ENCODE data around the gene PAK1.
A peak's percentile ranks its signal among the peaks of the same experiment; 100 is the strongest.

The PAK1 gene

DNA sequence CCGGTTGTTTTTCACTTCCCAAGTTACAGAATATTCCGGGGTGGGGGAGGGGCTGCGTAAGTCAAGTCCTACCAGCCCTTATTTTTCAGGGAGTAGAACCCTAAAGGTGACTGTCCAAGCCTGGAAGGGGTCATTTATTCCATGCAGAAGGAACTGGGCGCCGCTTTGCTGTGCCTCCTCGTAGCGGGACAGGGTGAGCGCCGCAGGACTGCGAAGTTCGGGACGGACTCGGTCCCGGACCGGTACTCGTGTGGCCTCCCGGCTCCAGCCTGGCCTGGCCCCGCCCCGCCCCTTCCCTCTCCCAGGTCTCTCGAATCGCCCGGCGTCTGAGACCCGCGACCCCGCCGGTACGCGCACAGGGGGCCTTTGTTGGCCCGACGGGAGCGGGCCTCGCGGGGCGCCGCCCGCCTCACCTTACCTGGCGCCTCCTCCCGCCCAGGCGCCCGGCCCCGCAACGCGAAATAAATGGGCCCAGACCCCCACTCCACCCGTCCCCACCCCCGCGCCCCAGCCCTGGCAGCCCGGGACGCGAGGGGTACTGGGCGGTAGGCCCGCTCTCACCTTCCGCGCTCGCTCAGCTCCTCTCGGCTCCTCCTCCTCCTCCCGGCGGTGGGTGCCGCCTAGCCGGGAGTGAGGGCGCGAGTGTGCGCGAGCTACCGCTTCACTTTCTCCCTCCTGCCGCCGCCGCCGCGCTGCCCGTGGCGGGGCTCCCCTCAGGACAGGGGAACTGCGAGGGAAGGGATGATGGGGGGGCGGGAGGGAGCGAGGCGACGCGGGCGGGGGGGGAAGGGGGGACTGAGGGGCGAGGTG lies 698 bp downstream of the PAK1 start:
- DNase-seq, result peak in 1 of 2 experiments; percentile 32

DNA sequence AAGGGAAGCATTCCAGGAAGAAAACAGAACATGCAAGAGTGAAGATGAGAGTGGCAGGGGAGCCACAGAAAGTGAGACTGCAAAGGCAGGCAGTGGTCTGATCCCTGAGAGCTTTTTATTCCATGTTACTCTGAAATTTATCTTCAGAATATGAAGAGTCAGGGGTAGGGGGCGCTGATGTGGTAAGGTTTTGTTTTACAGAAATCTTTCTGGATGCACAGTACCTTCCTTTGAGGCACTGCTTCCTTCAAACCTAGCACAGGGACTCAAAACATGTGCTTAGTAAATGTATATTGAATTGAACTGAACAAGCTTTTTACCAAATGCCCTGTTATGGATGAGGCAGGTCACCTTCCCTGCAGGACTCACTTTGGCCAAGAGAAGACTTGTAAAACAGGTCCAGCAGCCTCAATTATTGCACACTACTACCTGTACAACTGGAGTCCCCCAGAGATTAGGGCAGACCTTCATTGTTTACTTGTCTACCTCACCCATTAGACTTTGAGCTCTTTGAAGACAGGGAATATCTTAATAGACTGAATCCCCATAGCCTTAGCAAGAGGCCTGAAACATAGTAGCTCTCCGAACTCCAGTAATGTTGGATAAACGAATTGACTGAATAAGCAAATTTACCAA lies 2.2 kb downstream of the PAK1 start:
- DNase-seq, result no peak

DNA sequence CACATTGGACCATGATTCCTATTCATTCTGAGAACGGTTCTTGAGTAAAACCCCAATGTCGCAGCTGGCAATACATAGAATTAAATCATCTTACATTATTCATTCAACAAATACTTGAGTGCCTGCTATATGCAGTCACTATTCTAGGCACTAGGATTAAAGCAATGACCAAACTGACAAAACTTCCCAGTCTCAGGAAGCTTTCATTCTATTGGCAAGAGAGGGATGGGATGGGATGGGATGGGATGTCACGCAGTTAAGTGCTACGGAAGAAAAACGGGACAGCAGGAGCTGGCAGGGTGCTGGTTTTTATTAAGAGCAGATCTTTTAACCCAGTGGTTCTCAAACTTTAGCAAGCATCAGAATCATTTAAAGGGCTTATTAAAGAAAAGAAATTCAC lies 2.9 kb downstream of the PAK1 start:
- no peak for DNase-seq

DNA sequence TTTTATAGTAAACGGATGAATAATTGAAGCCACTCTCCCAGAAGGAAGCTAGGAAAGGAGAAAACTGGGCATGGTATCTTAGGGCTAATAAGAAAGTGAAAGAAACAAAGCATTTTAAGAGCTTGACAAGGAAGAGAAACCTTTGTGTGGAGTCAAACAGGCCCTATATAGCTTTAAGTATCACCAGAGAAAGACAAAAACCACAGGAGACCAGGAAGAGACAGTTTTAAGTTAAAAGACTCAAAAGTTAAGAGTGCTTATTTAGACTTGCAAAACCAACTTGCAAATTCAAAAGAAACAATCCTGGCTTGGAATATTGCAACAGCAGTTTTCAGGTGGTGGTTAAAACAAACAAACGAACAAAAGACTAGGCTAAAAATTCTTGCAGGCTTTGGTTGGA lies 3.4 kb downstream of the PAK1 start:
- DNase-seq, result no peak

DNA sequence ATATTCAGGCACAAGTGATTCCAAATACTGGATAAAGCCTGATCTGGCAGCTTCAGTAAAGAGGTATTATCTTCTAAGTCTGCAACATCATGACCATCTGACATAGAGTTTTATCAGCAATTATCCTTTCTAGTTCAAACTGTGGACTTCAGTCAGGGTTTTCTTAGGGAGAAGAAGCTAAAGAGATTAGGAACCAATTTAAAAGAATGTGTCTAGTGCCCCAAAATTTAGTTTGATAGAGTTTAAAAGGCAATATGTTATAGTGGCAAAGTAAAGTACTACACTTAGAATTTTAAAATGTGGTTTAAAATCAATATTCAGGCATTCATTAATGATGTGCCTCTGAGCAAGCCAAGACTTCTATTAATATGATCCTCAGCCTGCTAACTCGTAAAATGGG lies 5.4 kb downstream of the PAK1 start:
- DNase-seq, result no peak

DNA sequence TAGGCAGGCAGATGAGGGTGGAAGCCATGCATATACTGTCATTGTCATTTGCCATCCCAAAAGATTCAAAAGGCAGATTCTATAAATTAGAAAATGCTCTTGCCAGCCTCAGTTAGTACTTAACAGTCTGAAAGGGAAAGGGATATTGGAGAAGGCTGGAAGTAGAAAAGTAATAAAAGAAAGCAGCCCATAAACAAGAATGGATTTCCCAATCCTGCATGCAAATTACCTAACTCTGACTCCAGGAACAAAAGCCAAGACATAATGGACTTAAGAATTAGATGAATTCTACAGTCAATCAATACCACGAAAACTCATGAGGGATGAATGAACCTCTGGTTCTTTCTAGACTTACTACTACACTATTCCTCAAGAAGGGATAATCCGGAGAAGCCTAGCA lies 5.9 kb downstream of the PAK1 start:
- no peak for DNase-seq

DNA sequence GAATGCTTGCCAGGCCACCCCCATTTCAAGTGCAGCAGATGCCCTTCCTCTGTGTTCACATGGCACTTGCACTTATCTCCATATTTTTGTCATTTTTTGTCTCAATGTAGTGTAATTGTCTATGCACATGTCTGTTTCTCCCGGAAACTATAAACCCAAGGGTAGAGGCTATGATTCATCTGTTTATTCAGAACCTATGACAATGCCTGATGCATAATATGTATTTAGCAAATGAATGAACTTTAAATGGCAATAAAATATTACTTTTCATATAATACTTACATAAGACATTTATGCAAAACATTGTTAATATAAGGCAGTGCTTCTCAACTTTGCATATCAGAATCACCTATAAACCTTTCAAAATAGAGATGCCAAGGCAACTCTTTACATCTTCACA lies 6.7 kb downstream of the PAK1 start:
- no peak for DNase-seq

DNA sequence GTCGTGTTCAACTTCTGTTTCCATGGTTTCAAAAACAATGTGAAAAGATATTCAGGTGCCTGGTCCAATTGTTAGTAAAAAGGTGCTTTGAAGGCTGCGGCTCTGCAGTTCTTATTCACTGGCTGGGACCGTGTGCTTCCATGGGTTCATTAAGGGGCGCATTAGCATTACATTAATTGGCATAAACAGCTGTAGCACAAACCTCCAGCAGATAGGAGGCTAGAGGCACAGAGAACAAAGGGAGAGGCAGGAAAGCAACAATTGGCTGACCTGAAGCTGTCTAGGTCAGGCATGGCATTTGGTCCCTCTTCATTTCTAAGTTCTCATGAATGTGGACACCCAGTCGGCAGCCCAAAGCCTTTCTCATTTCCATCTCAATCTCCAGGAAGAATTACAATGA lies 16.6 kb downstream of the PAK1 start:
- no peak for DNase-seq

DNA sequence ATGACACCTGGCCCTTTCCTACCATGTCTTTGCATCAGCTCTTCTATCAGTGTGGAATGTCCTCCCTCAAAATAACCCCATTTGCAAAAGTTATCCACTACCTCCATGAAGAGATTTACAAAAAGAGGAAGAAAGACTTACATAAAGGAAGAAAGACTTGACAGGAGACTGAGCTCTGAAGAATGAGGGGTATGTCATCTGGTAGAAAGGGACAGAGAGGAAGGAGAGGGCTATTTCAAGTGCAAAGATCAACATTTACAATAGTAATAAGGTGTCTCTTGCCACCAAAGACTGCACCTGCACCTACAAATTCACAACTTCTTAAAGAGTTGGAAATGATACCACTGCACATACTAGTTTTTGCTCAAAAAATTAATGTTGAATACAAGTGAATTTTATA lies 18.2 kb downstream of the PAK1 start:
- no peak for DNase-seq

DNA sequence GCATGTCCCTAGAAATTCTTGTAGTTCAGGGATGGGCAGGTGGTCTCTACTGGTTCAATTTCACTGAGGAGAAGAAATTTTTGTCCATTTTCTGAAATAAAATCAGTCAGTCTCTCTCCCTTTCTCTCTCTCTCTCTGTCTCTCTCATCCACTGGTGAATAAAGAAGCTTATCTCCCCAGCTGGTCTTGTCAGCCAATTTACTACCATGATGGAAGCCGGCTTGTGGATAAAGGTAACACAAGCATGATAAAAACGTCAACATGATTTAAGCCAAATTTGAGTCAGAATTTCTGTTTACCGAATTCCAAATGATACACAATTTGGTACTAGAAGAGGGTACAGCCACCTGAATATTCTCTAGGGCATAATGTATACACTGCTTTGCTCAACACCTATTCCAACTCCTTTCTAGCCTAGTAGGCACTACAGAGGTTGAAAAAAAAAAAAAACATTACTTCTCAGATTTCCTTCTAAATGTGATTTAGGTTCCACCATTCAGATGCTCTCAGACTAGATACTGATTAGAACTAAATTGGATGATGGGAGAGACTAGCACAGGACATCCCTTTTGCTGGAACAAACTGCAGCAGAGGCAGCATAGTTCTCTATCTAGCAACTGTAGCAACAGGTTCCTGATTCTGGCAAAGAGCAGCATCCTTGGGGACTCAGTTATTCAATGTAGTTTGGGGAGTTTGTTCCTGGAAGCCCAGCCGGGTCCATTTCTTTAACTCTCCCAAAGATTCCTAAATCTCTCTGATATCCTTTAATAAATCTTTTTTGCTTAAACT lies 18.8 kb downstream of the PAK1 start:
- no peak for DNase-seq

DNA sequence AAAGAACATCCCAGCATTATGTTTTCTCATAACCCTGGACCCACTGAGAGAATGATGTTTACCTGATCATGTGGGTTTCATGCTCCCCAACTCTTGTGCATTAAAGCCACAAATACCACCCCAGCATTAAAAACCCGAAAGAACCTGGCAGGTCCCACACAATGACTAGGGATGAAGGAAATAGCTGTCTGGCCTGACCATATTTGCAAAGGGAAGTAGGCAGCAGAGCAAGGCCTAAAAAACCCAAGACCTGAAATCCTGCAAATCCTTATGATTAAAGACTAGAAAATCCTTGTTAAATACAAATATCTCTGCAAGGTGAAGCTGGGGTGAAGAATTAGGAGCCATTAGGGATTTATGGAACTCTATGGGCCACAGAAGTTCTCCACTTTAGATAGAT lies 23.7 kb downstream of the PAK1 start:
- no peak for DNase-seq

DNA sequence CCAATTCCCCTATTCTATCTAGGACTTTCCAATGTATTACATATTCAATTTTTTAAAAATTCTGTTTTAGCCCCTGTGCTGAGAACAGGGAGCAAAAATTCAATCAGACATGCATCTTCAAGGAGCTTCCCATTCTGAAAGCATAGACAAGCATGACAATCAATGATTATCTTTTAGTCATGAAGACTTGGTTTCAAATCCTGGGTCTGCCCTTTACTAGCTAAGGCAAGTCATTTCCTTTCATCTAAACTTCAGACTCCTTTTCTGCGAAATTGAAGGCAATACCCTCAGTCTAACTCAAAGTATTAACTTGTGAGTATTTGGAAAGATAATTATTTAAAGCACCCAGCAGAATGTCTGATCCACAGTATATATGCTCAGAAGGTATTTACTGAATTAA lies 24.1 kb downstream of the PAK1 start:
- no peak for DNase-seq

DNA sequence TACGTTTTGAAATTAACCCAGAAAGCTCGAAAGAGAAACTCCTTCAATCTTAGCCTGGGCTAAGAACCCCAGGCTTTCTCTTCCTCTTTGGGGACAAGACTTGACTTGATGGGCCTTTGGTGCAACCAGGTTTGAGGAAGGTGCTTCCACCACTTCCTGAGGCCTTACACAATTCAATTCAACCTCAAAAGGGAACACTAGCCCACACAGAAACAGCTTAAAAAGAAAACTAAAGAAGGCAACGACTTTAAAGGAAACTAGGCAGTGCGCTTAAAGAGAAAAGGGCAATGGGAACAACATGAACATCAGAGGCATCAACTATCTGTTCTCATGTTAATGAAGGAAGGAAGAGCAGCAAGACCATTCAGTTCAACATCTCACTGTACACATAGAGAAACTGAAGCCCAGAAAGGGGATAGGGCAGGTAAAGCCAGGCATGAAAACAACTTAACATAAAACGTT lies 24.8 kb downstream of the PAK1 start:
- DNase-seq, result no peak

DNA sequence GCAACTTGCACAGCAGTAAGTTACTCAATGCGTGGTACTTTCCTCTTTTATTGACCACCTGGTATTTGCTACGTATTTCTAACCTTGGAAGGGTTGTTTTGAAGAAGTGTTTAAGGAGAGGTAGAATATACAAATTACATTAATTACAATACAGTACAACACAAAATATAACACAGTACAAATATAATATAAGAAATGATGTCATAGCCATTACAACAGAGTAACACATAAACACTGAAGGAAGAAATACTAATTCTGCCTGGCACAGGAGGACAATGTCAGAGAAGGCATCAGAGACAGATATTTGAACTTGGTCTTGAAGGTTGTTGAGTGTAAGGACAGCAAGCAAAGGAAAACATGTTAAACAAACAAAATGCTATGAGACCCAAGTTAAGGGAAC lies 25.6 kb downstream of the PAK1 start:
- no peak for DNase-seq

DNA sequence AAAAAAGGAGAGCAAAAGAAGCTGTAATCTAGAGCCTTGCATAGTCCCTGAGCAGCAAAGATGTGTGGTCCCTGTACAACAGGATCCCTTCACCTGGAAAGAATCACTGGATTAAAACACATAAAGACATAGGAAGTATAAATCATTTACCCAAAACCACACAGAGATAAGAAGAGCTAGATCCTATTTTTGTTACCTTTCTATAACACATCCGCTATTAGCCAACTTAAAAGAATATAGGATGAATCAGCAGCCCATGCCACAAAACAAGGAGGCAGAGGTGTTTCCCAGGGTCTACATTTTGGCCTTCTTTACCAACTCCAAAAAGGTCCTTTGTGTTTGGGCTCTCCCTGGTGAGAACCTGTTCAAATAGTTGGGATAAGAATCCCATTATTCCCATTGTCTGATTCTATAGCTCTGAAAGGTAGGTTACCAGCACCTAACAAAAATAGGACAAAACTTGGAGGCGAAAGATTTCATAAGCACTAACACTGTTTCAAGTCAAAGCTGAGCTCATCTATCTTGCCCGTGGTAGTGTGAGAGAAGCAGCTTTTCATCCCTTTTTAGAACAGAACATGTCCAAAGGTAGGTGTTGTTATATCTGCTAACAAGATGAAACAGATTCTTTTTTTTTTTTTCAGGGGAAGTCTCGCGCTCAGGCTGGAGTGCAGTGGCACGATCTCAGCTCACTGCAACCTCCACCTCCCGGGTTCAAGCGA lies 26.8 kb downstream of the PAK1 start:
- no peak for DNase-seq

DNA sequence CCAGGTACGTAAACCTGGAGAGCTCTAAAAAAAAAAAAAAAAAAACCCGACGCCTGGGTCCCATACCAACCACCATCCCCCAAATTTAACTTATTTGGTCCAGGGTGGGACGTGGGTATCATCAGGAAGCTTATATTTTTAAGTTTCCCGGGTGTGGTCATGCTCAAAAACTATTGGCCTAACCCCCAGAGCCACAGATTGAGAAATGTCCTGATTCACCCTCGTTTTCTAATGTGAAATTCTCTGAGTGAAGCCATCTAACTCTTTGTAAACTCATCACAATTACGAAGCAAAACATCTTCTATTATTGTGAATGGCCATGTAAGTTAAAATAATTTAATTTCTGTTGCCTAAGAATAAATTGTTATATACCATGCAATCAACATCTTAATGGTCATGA lies 29.6 kb downstream of the PAK1 start:
- DNase-seq, result no peak

DNA sequence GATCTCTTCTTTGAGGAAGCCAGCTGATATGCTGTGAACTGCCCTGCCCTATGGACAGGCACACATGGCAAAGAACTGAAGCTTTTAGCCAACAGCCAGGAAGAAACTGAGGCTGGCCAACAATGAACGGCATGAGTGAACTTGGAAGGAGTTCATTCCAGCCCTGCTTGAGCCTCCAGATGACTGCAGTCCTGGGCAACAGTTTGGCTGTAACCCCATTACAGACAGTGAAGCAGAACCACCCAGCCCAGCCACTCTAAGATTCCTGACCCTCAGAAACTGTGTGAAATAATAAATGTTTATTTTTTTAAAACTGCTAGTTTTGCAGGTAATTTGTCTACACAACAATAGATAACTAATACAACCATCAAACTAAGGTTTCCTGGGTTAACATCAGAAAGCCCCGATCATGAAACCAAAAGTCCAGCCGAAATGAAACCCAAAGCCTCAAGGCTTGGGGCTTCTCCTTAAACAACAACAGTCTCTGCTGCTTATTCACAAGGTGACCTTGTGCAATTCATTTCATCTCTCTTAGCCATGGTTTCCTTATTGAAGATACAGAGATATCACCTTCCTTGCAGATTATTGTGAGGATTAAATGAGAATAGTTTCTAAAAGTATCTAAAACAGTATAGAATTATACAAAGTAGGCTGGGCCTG lies 31.4 kb downstream of the PAK1 start:
- DNase-seq, result no peak

DNA sequence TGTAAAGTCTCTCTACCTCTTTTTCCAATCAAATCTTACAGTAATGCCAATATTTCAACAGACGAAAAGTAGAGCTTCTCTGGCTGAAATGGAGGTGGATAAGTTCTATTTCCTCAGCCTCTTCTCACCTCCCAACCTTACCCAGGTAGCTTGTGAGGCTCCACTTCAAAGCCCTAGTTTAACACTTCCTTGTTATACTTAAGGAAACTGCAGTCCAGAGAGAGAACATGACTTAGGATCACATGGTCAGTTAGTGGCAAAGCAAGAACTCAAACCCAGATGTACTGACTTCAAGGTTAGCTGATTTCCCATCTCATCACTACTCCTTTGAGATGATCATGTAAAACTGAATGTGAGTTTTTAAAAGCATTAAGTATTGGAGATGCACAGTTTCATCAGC lies 32.5 kb downstream of the PAK1 start:
- no peak for DNase-seq

DNA sequence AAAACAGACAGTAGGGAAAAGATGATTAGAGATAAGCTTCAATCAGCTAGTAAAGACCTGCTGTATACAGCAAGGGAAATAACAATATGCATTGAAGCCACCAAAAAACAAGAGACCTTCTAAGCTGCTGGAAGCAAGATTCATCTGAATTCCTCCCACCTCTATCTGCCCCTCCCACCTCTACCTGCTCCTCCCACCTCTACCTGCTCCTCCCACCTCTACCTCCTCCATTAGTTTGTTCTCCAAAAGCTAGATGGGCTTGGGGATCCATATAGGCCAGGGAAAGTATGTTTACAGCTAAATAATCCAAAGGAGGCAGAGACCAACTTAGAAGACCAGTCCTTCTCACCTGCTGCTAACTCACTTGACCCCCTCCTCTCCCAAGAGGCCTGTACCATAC lies 33.2 kb downstream of the PAK1 start:
- DNase-seq, result no peak

DNA sequence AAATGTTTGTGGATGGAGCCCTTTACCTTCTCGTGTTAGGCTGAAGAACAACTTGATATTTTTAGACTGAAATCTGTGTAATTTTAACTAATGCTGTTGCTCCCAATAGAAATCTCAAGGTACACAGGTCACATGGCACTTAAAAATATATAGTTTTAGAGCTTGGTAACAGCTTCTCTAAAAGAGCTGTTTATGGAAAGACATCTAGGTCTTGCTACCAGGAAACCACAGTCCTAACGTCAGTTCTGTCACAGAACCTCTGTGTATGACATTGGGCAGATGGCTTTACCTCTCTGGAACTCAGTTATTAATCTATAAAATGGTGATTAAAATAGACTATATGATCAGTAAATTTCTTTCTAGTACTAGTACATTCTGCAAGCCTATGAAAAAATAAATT lies 35.4 kb downstream of the PAK1 start:
- DNase-seq, result no peak

DNA sequence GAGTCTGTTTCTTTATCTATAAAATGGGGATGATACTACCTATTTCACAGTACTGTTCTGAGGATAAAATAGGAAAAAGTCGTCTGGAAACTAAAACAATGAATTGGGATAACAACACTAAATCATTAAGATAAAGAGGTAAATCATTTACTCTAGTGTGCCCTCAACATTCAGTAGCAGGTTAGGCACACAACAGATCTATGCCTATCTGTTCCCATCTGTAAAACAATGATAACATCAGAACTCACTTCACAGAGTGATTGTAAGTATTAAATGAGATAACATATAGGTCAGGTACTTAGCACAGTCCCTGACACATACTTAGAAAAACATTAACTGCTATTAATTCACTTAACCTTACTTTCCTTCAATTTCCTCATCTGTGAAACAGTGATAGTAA lies 36.9 kb downstream of the PAK1 start:
- DNase-seq, result no peak

DNA sequence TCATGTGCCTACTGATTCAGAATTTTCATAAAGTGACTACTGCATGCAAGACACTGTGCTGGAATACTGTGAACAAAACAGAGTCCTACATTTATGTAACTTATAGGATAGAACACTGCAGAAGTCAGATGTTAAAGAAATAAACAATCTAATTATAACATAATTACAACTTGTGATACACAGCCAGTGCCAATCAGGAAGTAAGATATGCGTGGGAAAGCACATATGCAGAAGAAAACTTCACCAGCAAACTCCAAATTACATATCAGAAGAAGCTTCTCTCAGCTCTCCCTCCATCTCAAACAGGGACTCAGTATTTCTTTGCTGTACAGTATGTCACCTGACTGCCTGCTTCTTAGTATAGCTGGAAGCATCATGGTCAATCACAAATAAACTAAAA lies 37.4 kb downstream of the PAK1 start:
- DNase-seq, result no peak

DNA sequence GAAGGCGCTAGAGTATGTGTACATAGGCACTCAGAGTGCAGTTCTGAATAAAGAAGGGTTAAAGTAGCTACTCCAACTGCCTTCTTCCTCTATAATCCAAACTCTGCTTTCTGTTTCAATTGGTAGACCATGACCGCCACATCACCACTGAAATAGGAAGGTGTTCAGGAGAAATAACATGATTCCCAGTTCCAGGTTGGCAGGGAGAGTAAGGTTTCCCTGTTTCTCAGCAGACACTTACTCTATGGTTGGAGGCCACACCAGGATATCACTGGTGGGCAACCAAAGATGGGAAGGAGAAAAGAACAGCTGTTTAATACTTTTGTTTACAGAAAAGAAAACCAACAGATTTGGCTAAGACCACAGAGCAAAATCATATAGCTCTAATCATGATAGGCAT lies 37.9 kb downstream of the PAK1 start:
- DNase-seq, result no peak
